HG03064 (cell line): Measurements from ENCODE around the gene PRPF40B.

Source experiments
- ATAC-seq: cut with Tn5 transposase; IDR thresholded peaks from one replicate; pipeline ENCODE4 v1.9.1; 2021; ENCODE audit warnings: low read depth; ENCODE audit not compliant: unreplicated experiment

The PRPF40B gene

GRCh38 chr12:49680075-49680474, 56.7 kb downstream of the PRPF40B start:
- ATAC-seq = no peak

- ATAC-seq = no peak
Measured at GRCh38 chr12:49683599-49684309, 60.4 kb downstream of the PRPF40B start.

GRCh38 chr12:49684310-49684854, 61.0 kb downstream of the PRPF40B start:
- no peak for ATAC-seq

GRCh38 chr12:49687941-49688340, 64.6 kb downstream of the PRPF40B start:
- no peak for ATAC-seq

- no peak for ATAC-seq
Measured at GRCh38 chr12:49689237-49689636, 65.9 kb downstream of the PRPF40B start.

- ATAC-seq = no peak
Measured at GRCh38 chr12:49689785-49690184, 66.4 kb downstream of the PRPF40B start.

- no peak for ATAC-seq
Measured at GRCh38 chr12:49692851-49693250, 69.5 kb downstream of the PRPF40B start.

GRCh38 chr12:49693931-49694444, 70.6 kb downstream of the PRPF40B start:
- ATAC-seq = no peak
